ENCODE results near the gene IGLL5. TPM values are rescaled to one million over a fixed set of nuclear protein-coding genes. Genes with fewer than 3 reads are reported as not detected.
A peak's percentile ranks its signal among the peaks of the same experiment; 100 is the strongest.

Gene IGLL5
- total RNA-seq, 1 donor from 2014 or later = not detected

GRCh38 chr22:22883090-22883727 is 4.4 kb upstream of the IGLL5 start:
- Mint-ChIP-seq H3K9me3 (no peaks in the 10 kb centered on the region), H3K36me3 (no peaks in the 10 kb centered on the region), H3K27ac (no peak overlapping the region), H3K27me3 (ENCODE audit: low read depth) (peaks cover 79% of the 10 kb centered on the region), H3K4me1 (no peaks in the 10 kb centered on the region), H3K4me3 (no peak overlapping the region)
- no peak for DNase-seq (ENCODE audit: low spot score in 2 of 2, unreplicated experiment in 2 of 2)
- TF ChIP-seq CTCF (IDR thresholded peaks at IDR 0.05; ENCODE audit: unreplicated experiment) = no peak

- DNase-seq (ENCODE audit: low spot score in 2 of 2, unreplicated experiment in 2 of 2) = peak in 1 of 2 experiments; percentile 50
- no peak overlapping the region for H3K4me3 Mint-ChIP-seq
- no peaks in the 10 kb centered on the region for H3K9me3 Mint-ChIP-seq
- no peaks in the 10 kb centered on the region for H3K4me1 Mint-ChIP-seq
- H3K27ac Mint-ChIP-seq = no peak overlapping the region
- no peaks in the 10 kb centered on the region for H3K36me3 Mint-ChIP-seq
- peak; percentile 52 for TF ChIP-seq CTCF (IDR thresholded peaks at IDR 0.05; ENCODE audit: unreplicated experiment)
- peaks cover 79% of the 10 kb centered on the region for H3K27me3 Mint-ChIP-seq (ENCODE audit: low read depth)
These were observed 3.4 kb upstream of the IGLL5 start for GRCh38 chr22:22884010-22884887.

DNA sequence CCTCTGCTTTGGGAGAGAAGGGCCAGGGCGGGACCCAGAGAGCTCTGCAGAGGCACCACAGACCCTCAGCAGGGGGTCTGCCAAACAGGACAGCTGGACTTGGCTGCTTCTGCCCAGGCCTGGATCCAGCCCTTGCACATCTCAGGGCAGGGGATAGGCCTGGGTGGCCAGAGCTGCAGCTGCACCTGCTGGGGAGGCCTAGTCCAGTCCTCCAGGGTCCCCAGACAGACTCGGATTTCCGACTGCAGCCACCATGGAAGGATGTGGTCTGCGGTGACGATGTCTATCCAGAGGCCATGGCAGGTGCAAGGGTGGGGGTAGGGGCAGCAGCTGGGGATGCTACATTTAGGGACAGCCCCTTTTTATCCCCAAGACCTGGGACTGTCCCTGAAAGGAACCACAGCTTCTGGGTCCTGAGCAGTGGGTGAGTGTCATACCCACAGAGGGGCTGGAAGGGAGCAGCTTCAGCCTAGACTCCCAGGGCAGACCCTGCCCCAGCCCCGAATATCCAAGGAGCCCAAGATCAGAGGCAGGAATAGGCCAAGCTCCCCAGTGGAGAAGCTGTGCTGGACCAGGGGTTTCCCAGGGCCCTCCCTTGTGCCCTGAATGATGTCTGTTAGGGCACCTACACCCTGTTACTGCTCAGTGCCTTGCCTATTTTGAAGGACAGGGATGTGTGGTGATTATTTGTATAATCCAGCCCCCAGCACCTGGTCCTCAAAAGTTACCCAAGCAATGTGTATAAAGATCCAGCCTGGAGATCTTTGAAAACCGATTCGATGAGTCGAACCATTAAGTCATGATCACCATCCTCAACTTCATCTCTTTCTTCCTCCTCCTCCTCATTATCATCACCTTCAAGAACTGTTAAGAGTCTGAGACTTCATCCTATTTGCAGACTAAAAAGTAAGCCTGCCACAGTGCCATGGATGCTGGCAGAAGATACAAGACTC is 2.5 kb upstream of the IGLL5 start:
- Mint-ChIP-seq H3K4me1 (no peaks in the 10 kb centered on the region), H3K27me3 (ENCODE audit: low read depth) (peaks cover 76% of the 10 kb centered on the region), H3K36me3 (no peaks in the 10 kb centered on the region), H3K4me3 (no peak overlapping the region), H3K27ac (no peak overlapping the region), H3K9me3 (no peaks in the 10 kb centered on the region)
- no peak for DNase-seq (ENCODE audit: low spot score in 2 of 2, unreplicated experiment in 2 of 2)
- TF ChIP-seq CTCF (IDR thresholded peaks at IDR 0.05; ENCODE audit: unreplicated experiment) = no peak

DNA sequence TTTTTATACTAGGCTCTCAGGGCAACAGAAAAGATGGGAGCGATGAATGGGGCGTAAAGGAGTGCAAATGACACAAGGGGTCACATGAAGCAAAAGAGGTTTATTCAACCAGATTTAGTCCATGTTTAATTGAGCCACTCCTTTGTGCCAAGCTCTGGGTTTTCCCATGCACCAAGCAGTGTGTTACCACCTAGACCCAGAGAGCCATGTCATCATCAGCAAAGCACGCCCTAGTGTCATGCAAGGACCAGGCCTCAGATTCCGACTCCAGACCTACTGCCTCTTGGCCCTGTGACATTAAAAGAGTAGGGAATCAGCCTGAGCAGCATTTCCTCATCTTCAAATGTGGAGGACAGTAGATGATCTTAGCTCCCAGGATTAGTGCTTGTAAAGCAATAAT is 1.1 kb upstream of the IGLL5 start:
- Mint-ChIP-seq H3K36me3 (no peaks in the 10 kb centered on the region), H3K9me3 (peaks cover 5% of the 10 kb centered on the region), H3K27me3 (ENCODE audit: low read depth) (peaks cover 77% of the 10 kb centered on the region), H3K4me3 (no peak overlapping the region), H3K27ac (no peak overlapping the region), H3K4me1 (no peaks in the 10 kb centered on the region)
- no peak for TF ChIP-seq CTCF (IDR thresholded peaks at IDR 0.05; ENCODE audit: unreplicated experiment)
- DNase-seq (ENCODE audit: low spot score in 2 of 2, unreplicated experiment in 2 of 2) = peak in 1 of 2 experiments; percentile 20

DNA sequence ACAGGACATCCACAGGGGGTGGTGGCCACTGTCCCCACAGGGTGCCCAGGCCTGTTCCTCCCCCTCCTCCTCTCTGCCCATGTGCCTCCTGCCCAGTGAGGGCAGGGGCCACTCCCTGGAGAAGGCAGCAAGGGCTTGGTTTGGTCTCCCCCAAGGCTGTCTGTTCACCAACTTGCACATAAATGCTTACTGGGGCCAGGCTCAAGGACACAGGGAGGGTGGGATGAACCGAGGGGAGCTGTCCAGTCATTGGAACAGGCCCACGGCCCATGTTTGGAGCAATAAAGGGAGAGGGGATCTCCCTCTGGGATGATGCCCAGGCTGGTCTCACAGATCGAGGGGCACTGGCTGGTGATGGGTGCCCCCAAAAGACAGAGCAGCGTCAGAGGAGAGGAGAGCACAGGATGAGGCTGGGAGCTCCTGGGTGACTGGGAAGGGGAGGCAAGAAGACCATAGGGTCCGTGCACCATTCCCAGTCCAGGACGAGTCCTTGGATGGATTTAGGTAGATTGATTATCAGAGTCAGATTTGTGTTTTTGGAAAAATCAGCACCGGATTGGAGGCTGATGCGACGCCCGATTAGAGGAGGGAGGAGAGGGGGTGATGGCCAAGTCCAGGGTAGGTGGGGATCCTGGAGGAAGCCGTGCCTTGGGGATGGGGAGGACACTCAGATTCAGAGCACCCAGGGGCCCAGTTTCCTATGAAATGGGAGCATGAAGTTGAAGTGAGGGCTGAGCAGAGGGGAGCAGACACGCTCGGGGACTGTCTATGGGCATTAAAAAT is 1.1 kb downstream of the IGLL5 start:
- TF ChIP-seq CTCF (IDR thresholded peaks at IDR 0.05; ENCODE audit: unreplicated experiment) = no peak
- DNase-seq (ENCODE audit: low spot score in 2 of 2, unreplicated experiment in 2 of 2) = peak in 1 of 2 experiments; percentile 29
- peaks cover 5% of the 10 kb centered on the region for H3K9me3 Mint-ChIP-seq
- no peaks in the 10 kb centered on the region for H3K36me3 Mint-ChIP-seq
- H3K4me3 Mint-ChIP-seq = no peak overlapping the region
- no peak overlapping the region for H3K27ac Mint-ChIP-seq
- H3K27me3 Mint-ChIP-seq (ENCODE audit: low read depth) = peaks cover 86% of the 10 kb centered on the region
- no peaks in the 10 kb centered on the region for H3K4me1 Mint-ChIP-seq

Data from mesothelial cell of epicardium (in vitro differentiated cells).